Body of pancreas (tissue), 4 donors: Measurements from ENCODE around the gene NR3C2. TPM values are rescaled to one million over a fixed set of nuclear protein-coding genes. Genes with fewer than 3 reads are reported as not detected.

Experiments
- ATAC-seq: fragments of 150-250 bp; one replicate; pipeline ENCODE4 v1.9.1; 2016
- DNase-seq, 4 donors: peaks; one replicate each; pipeline ENCODE4 v3.0.0-alpha.2; 2019
- H3K27ac ChIP-seq, 4 donors: fragments of 200-600 bp; sonication (generic); 1 replicate in 3 of 4; 2 replicates in 1 of 4; pipeline versions ENCODE4 v1.5.1 to v1.6.1; 2016 to 2019; ENCODE audit warnings: mild to moderate bottlenecking in 1 of 4, mixed read lengths in 1 of 4, moderate library complexity in 1 of 4
- H3K27me3 ChIP-seq, 2 donors: fragments of 200-600 bp; sonication (generic); one replicate each; pipeline ENCODE4 v1.6.0; 2016; ENCODE audit warnings: mild to moderate bottlenecking in 1 of 2
- H3K36me3 ChIP-seq, 2 donors: fragments of 200-600 bp; sonication (generic); replicated peaks in 1 of 2; 2 replicates each; pipeline ENCODE4 v1.5.1; 2016; ENCODE audit warnings: low read depth in 2 of 2; ENCODE audit not compliant: insufficient read depth in 1 of 2
- H3K4me1 ChIP-seq: fragments of 200-600 bp; sonication (generic); one replicate; pipeline ENCODE4 v1.6.0; 2016
- H3K4me3 ChIP-seq, 2 donors: fragments of 200-600 bp; sonication (generic); 1 replicate in 1 of 2; 2 replicates in 1 of 2; pipeline ENCODE4 v1.5.1; 2016 to 2019
- H3K9me3 ChIP-seq, 3 donors: fragments of 200-600 bp; sonication (generic); 1 replicate in 2 of 3; 2 replicates in 1 of 3; pipeline ENCODE4 v1.5.1; 2016
- CTCF ChIP-seq, 7 experiments: fragments of 450-650 bp in 4 of 7; fragments of 200-600 bp in 3 of 7; sonication (generic) in 3 of 7; IDR thresholded peaks; one replicate each; pipeline ENCODE4 v1.5.1; 2016 to 2019; ENCODE audit warnings: antibody characterized with exemption in 7 of 7
- POLR2A ChIP-seq, 3 donors: fragments of 450-650 bp; IDR thresholded peaks; one replicate each; pipeline ENCODE4 v1.6.1; 2016; ENCODE audit warnings: antibody characterized with exemption in 3 of 3, mild to moderate bottlenecking in 2 of 3
- WGBS, 2 donors: methylation state at CpG; one replicate each; pipeline ENCODE4 v1.1.5; 2017; 5-methylcytosine and 5-hydroxymethylcytosine counted together
- intact Hi-C: fragments of 100-400 bp; cut with DNase I; formaldehyde crosslinking; loops from one replicate; pipeline ENCODE4 v1.15.1; 2023
- total RNA-seq, 2 donors: library from RNA; depleted of rRNA; stranded (reverse); fragments of >200 nt; gene quantifications; one replicate each; pipeline ENCODE4 v1.1.0, GENCODE V29; 2016

The NR3C2 gene
- total RNA-seq, 2 donors from 2014 or later = 14.8 to 18.8 TPM

- DNase-seq = peak; percentile 38 to 65 (median 48)
- Histone ChIP-seq H3K36me3 (no peaks in the 10 kb centered on the region), H3K4me1 (peaks cover 35% of the 10 kb centered on the region), H3K4me3 (no peak overlapping the region), H3K27me3 (no peaks in the 10 kb centered on the region), H3K27ac (peak overlapping the region; percentile 32 to 79 (median 68)), H3K9me3 (no peaks in the 10 kb centered on the region)
- no peak for TF ChIP-seq CTCF (IDR thresholded peaks at IDR 0.05)
- no peak for TF ChIP-seq POLR2A (IDR thresholded peaks at IDR 0.05)
- ATAC-seq = peak; percentile 65
- 32 to 59% methylated on average over 3 of the region's 3 CpGs for WGBS, 2 donors
- intact Hi-C loops = no loop called here
Measured at GRCh38 chr4:148216321-148216720, 225.9 kb downstream of the NR3C2 start.

- Histone ChIP-seq H3K36me3 (no peaks in the 10 kb centered on the region), H3K4me1 (peaks cover 35% of the 10 kb centered on the region), H3K27ac (peak overlapping the region in 3 of 4 donors; percentile 47 to 79 (median 64)), H3K4me3 (no peak overlapping the region), H3K9me3 (no peaks in the 10 kb centered on the region), H3K27me3 (no peaks in the 10 kb centered on the region)
- intact Hi-C loops = no loop called here
- 1 to 16% methylated on average over 3 of the region's 3 CpGs for WGBS, 2 donors
- TF ChIP-seq CTCF (IDR thresholded peaks at IDR 0.05) = peak in 2 of 7 experiments; percentile 12 to 21
- TF ChIP-seq POLR2A (IDR thresholded peaks at IDR 0.05) = no peak
- DNase-seq (peak in 2 of 4 donors; percentile 48 to 49), ATAC-seq (peak; percentile 24)
Measured at GRCh38 chr4:148215202-148215601, 227.0 kb downstream of the NR3C2 start.

- ATAC-seq = peak; percentile 85
- intact Hi-C loops = no loop called here
Measured at GRCh38 chr4:148214529-148215166, 227.6 kb downstream of the NR3C2 start.

GRCh38 chr4:148211533-148211932, 230.7 kb downstream of the NR3C2 start:
- DNase-seq (no peak), ATAC-seq (no peak)
- H3K27ac ChIP-seq = no peak overlapping the region
- no peak for TF ChIP-seq CTCF (IDR thresholded peaks at IDR 0.05)
- peaks cover 22% of the 10 kb centered on the region for H3K4me1 ChIP-seq
- H3K9me3 ChIP-seq = no peaks in the 10 kb centered on the region
- no peak overlapping the region for H3K4me3 ChIP-seq
- H3K27me3 ChIP-seq = no peaks in the 10 kb centered on the region
- intact Hi-C loops = no loop called here
- 40 to 75% methylated on average over 3 of the region's 3 CpGs for WGBS, 2 donors
- no peaks in the 10 kb centered on the region for H3K36me3 ChIP-seq

More at GRCh38 chr4:148214529-148215166, 227.6 kb downstream of the NR3C2 start:
- H3K4me1 ChIP-seq = peaks cover 35% of the 10 kb centered on the region
- no peaks in the 10 kb centered on the region for H3K36me3 ChIP-seq
- TF ChIP-seq CTCF (IDR thresholded peaks at IDR 0.05) = no peak
- no peak for TF ChIP-seq POLR2A (IDR thresholded peaks at IDR 0.05)
- 18 to 25% methylated on average over 11 of the region's 11 CpGs for WGBS, 2 donors
- H3K27me3 ChIP-seq = no peaks in the 10 kb centered on the region
- peak overlapping the region in 3 of 4 donors; percentile 47 to 79 (median 64) for H3K27ac ChIP-seq
- DNase-seq = peak; percentile 68 to 83 (median 78)
- H3K4me3 ChIP-seq = no peak overlapping the region
- no peaks in the 10 kb centered on the region for H3K9me3 ChIP-seq

GRCh38 chr4:148210661-148211060, 231.6 kb downstream of the NR3C2 start:
- 81 to 88% methylated on average over 1 of the region's 1 CpG for WGBS, 2 donors
- no peaks in the 10 kb centered on the region for H3K36me3 ChIP-seq
- peaks cover 14% of the 10 kb centered on the region for H3K4me1 ChIP-seq
- TF ChIP-seq POLR2A (IDR thresholded peaks at IDR 0.05) (no peak), CTCF (IDR thresholded peaks at IDR 0.05) (no peak)
- no peaks in the 10 kb centered on the region for H3K27me3 ChIP-seq
- ATAC-seq = no peak
- DNase-seq = no peak
- intact Hi-C loops = no loop called here
- H3K27ac ChIP-seq = no peak overlapping the region
- no peak overlapping the region for H3K4me3 ChIP-seq
- no peaks in the 10 kb centered on the region for H3K9me3 ChIP-seq
